Measurements from ENCODE around the gene TRIM31. TPM values are rescaled to one million over a fixed set of nuclear protein-coding genes. Genes with fewer than 3 reads are reported as not detected.
A peak's percentile ranks its signal among the peaks of the same experiment; 100 is the strongest.

Gene TRIM31
- total RNA-seq, 4 donors from 2014 or later = not detected

- no peaks in the 10 kb centered on the region for H3K36me3 ChIP-seq
These were observed 392 bp downstream of the TRIM31 start for GRCh38 chr6:30112402-30112994.

GRCh38 chr6:30111266-30111856, 1.5 kb downstream of the TRIM31 start:
- no peak for ATAC-seq
- H3K36me3 ChIP-seq = no peaks in the 10 kb centered on the region
- H3K4me3 ChIP-seq = no peak overlapping the region
- H3K9me3 ChIP-seq = no peaks in the 10 kb centered on the region
- H3K27ac ChIP-seq = no peak overlapping the region
- no peak for TF ChIP-seq POLR2AphosphoS5 (IDR thresholded peaks at IDR 0.05)
- TF ChIP-seq CTCF (IDR thresholded peaks at IDR 0.05) = no peak
- peaks cover 88% of the 10 kb centered on the region for H3K27me3 ChIP-seq
- 46 to 55% methylated on average over 4 to 5 of the region's 27 CpGs for WGBS, 2 donors (ENCODE audit: low coverage in 1 of 2)
- no peaks in the 10 kb centered on the region for H3K4me1 ChIP-seq

More at GRCh38 chr6:30112402-30112994, 392 bp downstream of the TRIM31 start:
- H3K4me1 ChIP-seq = no peaks in the 10 kb centered on the region
- H3K9me3 ChIP-seq = no peaks in the 10 kb centered on the region
- 62 to 78% methylated on average over 6 to 7 of the region's 10 CpGs for WGBS, 2 donors (ENCODE audit: low coverage in 1 of 2)
- no peak overlapping the region for H3K27ac ChIP-seq
- ATAC-seq = no peak
- peaks cover 88% of the 10 kb centered on the region for H3K27me3 ChIP-seq
- no peak overlapping the region for H3K4me3 ChIP-seq
- TF ChIP-seq POLR2AphosphoS5 (IDR thresholded peaks at IDR 0.05) = no peak
- TF ChIP-seq POLR2A (IDR thresholded peaks at IDR 0.05) = no peak

GRCh38 chr6:30104661-30105060, 8.2 kb downstream of the TRIM31 start:
- ATAC-seq = no peak

GRCh38 chr6:30103872-30104179, 9.1 kb downstream of the TRIM31 start:
- H3K4me1 ChIP-seq = peaks cover 0 to 40% (median 19%) of the 10 kb centered on the region in 3 donors
- H3K36me3 ChIP-seq = no peaks in the 10 kb centered on the region
- no peaks in the 10 kb centered on the region for H3K9me3 ChIP-seq
- no peak for ATAC-seq
- H3K27ac ChIP-seq = no peak overlapping the region
- no peak for TF ChIP-seq EP300 (IDR thresholded peaks at IDR 0.05)
- TF ChIP-seq CTCF (IDR thresholded peaks at IDR 0.05) = no peak
- TF ChIP-seq POLR2A (IDR thresholded peaks at IDR 0.05) = no peak
- no peak for TF ChIP-seq POLR2AphosphoS5 (IDR thresholded peaks at IDR 0.05)
- peaks cover 64% of the 10 kb centered on the region for H3K27me3 ChIP-seq
- H3K4me3 ChIP-seq = peak overlapping the region in 1 of 2 donors; percentile 47
- 15 to 33% methylated on average over 2 to 3 of the region's 3 CpGs for WGBS, 2 donors (ENCODE audit: low coverage in 1 of 2)

More at GRCh38 chr6:30104661-30105060, 8.2 kb downstream of the TRIM31 start:
- Histone ChIP-seq H3K27ac (no peak overlapping the region), H3K4me1 (peaks cover 0 to 40% (median 19%) of the 10 kb centered on the region in 3 donors), H3K9me3 (no peaks in the 10 kb centered on the region), H3K36me3 (no peaks in the 10 kb centered on the region), H3K4me3 (no peak overlapping the region), H3K27me3 (peaks cover 64% of the 10 kb centered on the region)
- WGBS, 2 donors (ENCODE audit: low coverage in 1 of 2) = 59 to 71% methylated on average over 2 of the region's 2 CpGs
- TF ChIP-seq POLR2A (IDR thresholded peaks at IDR 0.05) = no peak
- no peak for TF ChIP-seq CTCF (IDR thresholded peaks at IDR 0.05)

- WGBS, 2 donors (ENCODE audit: low coverage in 1 of 2) = 3 to 5% methylated on average over 12 to 21 of the region's 36 CpGs
- H3K9me3 ChIP-seq = no peaks in the 10 kb centered on the region
- H3K4me1 ChIP-seq = peaks cover 0 to 40% (median 19%) of the 10 kb centered on the region in 3 donors
- H3K36me3 ChIP-seq = no peaks in the 10 kb centered on the region
- peaks cover 64% of the 10 kb centered on the region for H3K27me3 ChIP-seq
- peak; percentile 77 for ATAC-seq
- H3K4me3 ChIP-seq = peak overlapping the region; percentile 10 to 47
- peak; percentile 6 for TF ChIP-seq POLR2AphosphoS5 (IDR thresholded peaks at IDR 0.05)
- TF ChIP-seq EP300 (IDR thresholded peaks at IDR 0.05) = no peak
- peak; percentile 60 to 95 (median 86) for TF ChIP-seq CTCF (IDR thresholded peaks at IDR 0.05)
- H3K27ac ChIP-seq = peak overlapping the region in 3 of 4 donors; percentile 69 to 86 (median 76)
These were observed 9.7 kb downstream of the TRIM31 start for GRCh38 chr6:30102970-30103871.

Data from gastroesophageal sphincter (tissue), 4 donors.